Measurements from ENCODE around the gene AQP2.

Gene AQP2, protein sequence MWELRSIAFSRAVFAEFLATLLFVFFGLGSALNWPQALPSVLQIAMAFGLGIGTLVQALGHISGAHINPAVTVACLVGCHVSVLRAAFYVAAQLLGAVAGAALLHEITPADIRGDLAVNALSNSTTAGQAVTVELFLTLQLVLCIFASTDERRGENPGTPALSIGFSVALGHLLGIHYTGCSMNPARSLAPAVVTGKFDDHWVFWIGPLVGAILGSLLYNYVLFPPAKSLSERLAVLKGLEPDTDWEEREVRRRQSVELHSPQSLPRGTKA

DNA sequence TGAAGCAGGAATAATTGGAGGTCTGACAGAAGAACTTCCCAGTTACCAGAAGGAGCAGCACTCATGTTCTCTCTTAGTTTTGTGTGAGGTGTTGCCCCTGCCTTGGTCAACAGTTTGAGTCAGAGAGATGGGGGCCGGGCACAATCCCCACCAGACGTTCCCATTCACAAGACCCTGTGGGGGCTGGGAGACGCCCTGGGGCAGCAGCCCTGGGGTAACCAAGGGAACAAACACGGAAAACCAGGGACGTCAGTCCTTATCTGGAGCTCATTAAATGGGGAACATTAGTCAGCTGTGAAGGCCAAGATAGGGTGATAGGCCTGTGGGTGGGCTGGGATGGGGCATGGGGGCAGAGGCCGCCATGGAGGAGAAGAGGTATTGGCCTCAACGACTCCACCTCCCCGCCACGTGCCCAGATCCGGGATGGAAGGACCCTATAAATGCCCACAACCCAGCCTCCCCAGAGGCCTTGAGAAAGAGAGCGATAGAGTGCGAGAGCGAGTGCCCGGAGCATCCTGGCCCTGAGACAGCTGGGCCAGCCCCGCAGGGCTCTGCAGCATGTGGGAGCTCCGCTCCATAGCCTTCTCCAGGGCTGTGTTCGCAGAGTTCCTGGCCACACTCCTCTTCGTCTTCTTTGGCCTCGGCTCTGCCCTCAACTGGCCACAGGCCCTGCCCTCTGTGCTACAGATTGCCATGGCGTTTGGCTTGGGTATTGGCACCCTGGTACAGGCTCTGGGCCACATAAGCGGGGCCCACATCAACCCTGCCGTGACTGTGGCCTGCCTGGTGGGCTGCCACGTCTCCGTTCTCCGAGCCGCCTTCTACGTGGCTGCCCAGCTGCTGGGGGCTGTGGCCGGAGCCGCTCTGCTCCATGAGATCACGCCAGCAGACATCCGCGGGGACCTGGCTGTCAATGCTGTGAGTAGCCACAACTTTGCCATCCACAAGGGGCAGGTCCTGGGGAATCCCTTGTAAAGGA, at the start of gene AQP2:
Gene AQP2, plus strand, starts transcription at position 465 of the 979 bp plus-strand sequence. Its CDS starts 94 bp downstream, at position 559.
- no peak within 1 kb of the TSS for H3K27ac ChIP-seq

DNA sequence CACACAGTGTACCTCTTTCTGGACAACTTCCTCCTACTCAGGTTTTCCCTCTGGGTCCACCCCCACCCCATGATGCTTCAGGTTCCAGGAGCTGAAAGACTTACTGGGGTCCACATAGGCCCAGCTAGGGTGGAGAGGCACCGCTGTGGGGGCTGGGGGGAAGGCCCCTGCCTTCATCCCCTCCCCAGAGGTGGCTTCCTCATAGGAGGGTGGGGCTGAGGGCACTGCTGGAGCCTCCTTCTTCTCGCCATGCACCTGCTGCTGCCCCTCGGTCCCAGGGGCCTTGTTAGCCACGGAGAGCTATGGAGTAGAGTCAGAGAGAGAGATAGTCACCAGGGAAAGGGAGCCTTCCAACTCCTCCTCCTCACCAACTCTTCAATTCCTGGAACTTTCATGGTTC, 49.5 kb upstream of the AQP2 start:
- no peak for TF ChIP-seq ZFX (IDR thresholded peaks at IDR 0.05; ENCODE audit: borderline replicate concordance)
- TF ChIP-seq, protein P1, sequence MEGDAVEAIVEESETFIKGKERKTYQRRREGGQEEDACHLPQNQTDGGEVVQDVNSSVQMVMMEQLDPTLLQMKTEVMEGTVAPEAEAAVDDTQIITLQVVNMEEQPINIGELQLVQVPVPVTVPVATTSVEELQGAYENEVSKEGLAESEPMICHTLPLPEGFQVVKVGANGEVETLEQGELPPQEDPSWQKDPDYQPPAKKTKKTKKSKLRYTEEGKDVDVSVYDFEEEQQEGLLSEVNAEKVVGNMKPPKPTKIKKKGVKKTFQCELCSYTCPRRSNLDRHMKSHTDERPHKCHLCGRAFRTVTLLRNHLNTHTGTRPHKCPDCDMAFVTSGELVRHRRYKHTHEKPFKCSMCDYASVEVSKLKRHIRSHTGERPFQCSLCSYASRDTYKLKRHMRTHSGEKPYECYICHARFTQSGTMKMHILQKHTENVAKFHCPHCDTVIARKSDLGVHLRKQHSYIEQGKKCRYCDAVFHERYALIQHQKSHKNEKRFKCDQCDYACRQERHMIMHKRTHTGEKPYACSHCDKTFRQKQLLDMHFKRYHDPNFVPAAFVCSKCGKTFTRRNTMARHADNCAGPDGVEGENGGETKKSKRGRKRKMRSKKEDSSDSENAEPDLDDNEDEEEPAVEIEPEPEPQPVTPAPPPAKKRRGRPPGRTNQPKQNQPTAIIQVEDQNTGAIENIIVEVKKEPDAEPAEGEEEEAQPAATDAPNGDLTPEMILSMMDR (IDR thresholded peaks at IDR 0.05), result no peak
- H3K27ac ChIP-seq, result no peak overlapping the region

More for the DNA sequence above, at the start of gene AQP2:
- no peak for TF ChIP-seq ZFX (IDR thresholded peaks at IDR 0.05; ENCODE audit: borderline replicate concordance)
- TF ChIP-seq, protein P1 (IDR thresholded peaks at IDR 0.05), result no peak

DNA sequence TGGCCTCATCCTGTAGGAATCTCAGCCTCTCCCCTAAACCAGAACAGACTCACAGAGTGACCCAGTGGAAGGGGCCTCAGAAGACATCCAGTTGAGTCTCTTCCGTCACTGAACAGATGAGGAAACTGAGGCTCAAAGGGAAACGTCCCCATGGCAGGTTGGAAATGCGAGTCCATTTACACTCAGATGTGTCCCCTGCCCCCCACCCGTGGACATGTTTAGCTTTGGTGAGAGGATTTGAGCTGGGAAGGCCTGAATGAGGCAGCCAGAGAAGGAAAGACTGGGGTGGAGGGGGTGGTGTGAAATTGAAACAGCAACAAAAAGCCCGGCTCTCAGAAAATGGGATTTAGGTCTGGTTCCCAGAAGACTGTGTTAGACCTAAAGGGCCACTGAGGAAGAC, 48.6 kb upstream of the AQP2 start:
- TF ChIP-seq ZFX (IDR thresholded peaks at IDR 0.05; ENCODE audit: borderline replicate concordance), result no peak
- TF ChIP-seq, protein P1 (IDR thresholded peaks at IDR 0.05), result no peak
- H3K27ac ChIP-seq, result no peak overlapping the region

DNA sequence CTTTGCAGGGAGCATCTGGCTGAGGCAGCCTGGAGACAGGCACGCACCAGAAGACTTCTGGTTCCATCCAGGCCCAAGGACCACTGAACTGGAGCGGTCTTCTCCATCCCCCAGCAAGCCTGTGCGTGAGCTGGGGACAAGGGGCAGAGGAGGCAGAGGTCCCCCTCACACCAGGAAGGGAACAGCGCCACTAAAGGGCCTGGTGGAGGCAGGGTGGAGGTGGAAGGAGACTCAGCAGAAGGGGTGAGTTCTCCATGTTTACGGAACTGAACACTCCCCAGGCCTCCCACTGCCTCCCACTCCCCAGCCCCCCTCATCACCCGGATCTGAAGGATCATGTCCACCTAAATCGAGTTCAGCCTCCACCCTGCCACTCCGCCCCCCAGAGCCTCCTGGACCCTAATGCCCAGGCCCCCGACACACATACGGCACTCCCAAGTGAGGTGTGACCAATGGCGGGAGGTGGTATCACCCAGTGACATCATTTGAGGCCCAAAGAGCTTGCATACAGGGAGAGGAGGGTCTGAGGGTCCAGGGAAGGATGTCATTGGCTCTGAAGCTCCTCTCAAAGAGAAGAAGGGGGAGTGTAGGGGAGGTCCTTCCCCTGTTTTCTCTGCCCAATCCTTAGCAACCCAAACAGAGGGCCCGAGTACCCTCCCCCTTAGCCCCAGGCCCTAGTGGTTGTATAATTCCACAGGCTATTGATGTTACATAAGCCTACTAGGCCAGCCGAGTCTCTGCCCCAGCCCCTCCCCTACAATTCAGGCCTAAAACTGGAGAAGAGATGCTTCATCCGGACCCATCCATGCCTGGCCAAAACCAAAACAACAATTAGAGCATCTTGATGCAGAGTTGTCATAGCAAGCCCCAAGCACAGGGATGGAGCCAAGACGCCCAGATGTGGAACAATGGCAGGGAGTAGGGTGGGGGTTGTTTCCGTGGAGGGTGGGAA, 47.9 kb upstream of the AQP2 start:
- TF ChIP-seq, protein P1 (IDR thresholded peaks at IDR 0.05), result no peak
- TF ChIP-seq ZFX (IDR thresholded peaks at IDR 0.05; ENCODE audit: borderline replicate concordance), result no peak
- no peak overlapping the region for H3K27ac ChIP-seq

DNA sequence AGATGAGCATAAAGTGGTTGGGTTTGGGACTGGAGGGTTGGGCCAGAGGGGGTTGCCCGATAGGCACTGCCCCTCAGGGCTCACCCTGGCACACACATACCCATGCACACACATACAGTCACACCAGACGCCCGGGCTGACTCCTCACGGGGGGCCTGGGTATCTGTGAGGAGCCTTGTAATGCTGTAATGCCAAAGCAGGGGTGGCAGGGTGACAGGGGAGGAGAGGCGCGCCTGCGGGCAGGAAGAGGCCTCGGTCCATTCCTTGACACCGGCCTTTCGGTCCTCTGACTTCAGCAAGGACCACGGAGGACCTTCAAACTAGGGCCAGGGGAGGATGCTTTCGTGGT, 47.2 kb upstream of the AQP2 start:
- H3K27ac ChIP-seq, result no peak overlapping the region
- no peak for TF ChIP-seq ZFX (IDR thresholded peaks at IDR 0.05; ENCODE audit: borderline replicate concordance)
- TF ChIP-seq, protein P1 (IDR thresholded peaks at IDR 0.05), result no peak

DNA sequence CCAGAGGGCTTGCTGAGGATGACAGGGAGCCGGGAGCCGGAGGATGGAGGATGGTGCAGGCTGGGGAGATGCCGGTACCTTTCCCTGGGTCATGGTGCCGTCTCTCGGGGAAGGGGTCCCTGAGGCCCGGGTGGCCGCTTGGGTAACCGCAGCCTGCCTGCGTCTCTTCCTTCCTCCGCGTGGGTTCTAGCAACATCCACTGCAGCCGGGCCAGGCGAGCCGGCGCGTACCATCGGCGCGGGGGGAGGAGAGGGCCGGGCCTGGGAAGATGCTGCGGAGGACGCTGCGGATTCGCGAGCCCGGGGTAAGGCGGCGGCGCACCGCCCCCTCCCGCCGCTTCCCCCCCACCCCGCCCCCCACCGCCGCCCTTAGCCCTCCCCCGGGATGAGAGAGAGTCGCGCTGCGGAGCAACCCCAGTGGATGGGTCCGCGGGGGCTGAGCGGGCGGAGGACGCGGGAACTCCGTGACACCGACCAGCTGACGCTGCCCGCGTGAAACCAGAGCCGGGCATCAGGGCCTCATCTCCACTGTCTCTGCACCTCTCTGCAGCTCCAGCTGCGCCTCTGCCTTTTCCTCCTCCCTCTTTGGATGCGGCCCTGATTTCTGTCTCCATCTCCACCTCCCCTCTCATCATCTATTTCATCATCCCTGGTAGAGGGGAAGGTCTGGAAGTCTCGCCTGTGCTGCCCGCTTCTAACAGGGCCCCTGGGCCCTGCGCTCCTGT, 46.7 kb upstream of the AQP2 start, which contains the start of gene FAIM2:
Gene FAIM2, minus strand, starts transcription at position 201 of the 724 bp plus-strand sequence. Its CDS starts 108 bp downstream, at position 93.
- TF ChIP-seq, protein P1 (IDR thresholded peaks at IDR 0.05), result no peak
- no peak for TF ChIP-seq ZFX (IDR thresholded peaks at IDR 0.05; ENCODE audit: borderline replicate concordance)

More for the DNA sequence above, 46.7 kb upstream of the AQP2 start, which contains the start of gene FAIM2:
- no peak within 1 kb of the TSS for H3K27ac ChIP-seq
